ENCODE results near the gene RGS1. TPM values are rescaled to one million over a fixed set of nuclear protein-coding genes. Genes with fewer than 3 reads are reported as not detected.
A peak's percentile ranks its signal among the peaks of the same experiment; 100 is the strongest.

The RGS1 gene
- 10 to 100 TPM in 3 of 5 donors, 1 to 10 TPM in 2; 1.8 to 39.3 (median 25.1) TPM for total RNA-seq
- 10 to 100 TPM; 12.8 to 22.2 (median 13.1) TPM for polyA plus RNA-seq
- long read RNA-seq, donor 1, transcript RGS1-201 (5 exons, 1,405 nt): major isoform, 5 of 6 reads
- long read RNA-seq, donor 1, partial matches to known transcripts: 0 of 6 reads
- long read RNA-seq, donor 1, other reads (novel, unspliced or antisense): 0 of 6 reads
- long read RNA-seq, donor 2, transcript RGS1-201 (5 exons, 1,405 nt): major isoform, 13 of 13 reads
- long read RNA-seq, donor 2, partial matches to known transcripts: 0 of 13 reads
- long read RNA-seq, donor 2, other reads (novel, unspliced or antisense): 0 of 13 reads
- long read RNA-seq, donor 3: 0 reads
- long read RNA-seq, donor 4: 0 reads
- long read RNA-seq, donor 5, partial matches to known transcripts: 0 of 1 reads
- long read RNA-seq, donor 5, other reads (novel, unspliced or antisense): 0 of 1 reads
- long read RNA-seq, donor 6: 0 reads
- long read RNA-seq, donor 7, transcript RGS1-201 (5 exons, 1,405 nt): major isoform, 6 of 6 reads
- long read RNA-seq, donor 7, partial matches to known transcripts: 0 of 6 reads
- long read RNA-seq, donor 7, other reads (novel, unspliced or antisense): 0 of 6 reads
- long read RNA-seq, donor 8: 0 reads
- long read RNA-seq, donor 9, partial matches to known transcripts: 0 of 1 reads
- long read RNA-seq, donor 9, other reads (novel, unspliced or antisense): 0 of 1 reads
- long read RNA-seq, donor 10, partial matches to known transcripts: 0 of 3 reads
- long read RNA-seq, donor 10, other reads (novel, unspliced or antisense): 0 of 3 reads

GRCh38 chr1:192575499-192576189 is at the start of gene RGS1:
Gene RGS1, plus strand, starts transcription at chr1:192575773. Its CDS starts 20 bp downstream, at chr1:192575793.
- H3K4me3 ChIP-seq: peak within 1 kb of the TSS in 2 of 4 donors; percentile 3 to 31
- intact Hi-C loops (cut with DNase I; ENCODE audit: low total_unique reads): no loop called here

DNA sequence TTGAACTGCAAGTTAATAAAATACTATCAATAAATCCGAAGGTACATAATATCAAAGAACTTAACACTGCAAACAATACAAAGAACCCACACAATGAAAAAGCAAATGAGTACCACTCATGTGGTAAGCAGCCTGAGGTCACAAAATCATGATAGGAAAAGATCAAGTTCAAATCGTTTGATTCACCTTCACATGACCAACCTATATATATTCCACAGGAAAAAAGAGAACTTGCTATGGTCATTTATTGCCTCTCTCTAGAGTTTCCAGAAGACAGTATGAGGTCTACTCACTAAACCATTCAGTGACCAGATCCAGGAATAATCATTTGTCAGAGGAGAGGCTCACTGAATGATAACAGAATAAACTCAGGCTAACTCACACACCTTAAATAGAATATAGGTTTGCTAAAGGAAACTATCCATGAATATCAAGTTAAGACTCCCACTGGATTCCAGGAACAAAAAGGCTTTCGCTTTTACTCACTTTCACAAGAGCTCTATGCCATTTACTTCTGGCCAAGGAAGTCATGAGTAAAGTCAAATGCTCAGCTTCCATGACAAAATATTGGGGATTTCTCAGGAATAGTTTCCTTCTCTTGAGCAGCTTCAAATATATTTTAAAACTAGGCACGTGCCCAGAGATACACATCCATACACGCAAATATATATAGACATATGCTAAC is 48.3 kb upstream of the RGS1 start:
- Histone ChIP-seq H3K9me3 (no peaks in the 10 kb centered on the region), H3K4me1 (peaks cover 0 to 27% (median 15%) of the 10 kb centered on the region in 4 donors), H3K27ac (no peak overlapping the region), H3K4me3 (no peak overlapping the region), H3K36me3 (no peaks in the 10 kb centered on the region), H3K27me3 (no peaks in the 10 kb centered on the region)
- 73 to 85% (median 75%) methylated on average over 5 of the region's 5 CpGs for WGBS, 5 donors
- TF ChIP-seq POLR2AphosphoS5 (IDR thresholded peaks at IDR 0.05): no peak
- TF ChIP-seq EP300 (IDR thresholded peaks at IDR 0.05): no peak
- no peak for TF ChIP-seq CTCF (IDR thresholded peaks at IDR 0.05)
- no peak for TF ChIP-seq POLR2A (IDR thresholded peaks at IDR 0.05)
- DNase-seq: no peak
- intact Hi-C loops (cut with DNase I; ENCODE audit: low total_unique reads): no loop called here

More at GRCh38 chr1:192575499-192576189, at the start of gene RGS1:
- peak; percentile 56 to 75 for DNase-seq
- Histone ChIP-seq H3K27me3 (no peaks in the 10 kb centered on the region), H3K4me1 (peaks cover 0 to 34% (median 24%) of the 10 kb centered on the region in 4 donors), H3K36me3 (no peaks in the 10 kb centered on the region), H3K27ac (peak within 1 kb of the TSS in 4 of 5 donors; percentile 18 to 52 (median 22)), H3K9me3 (no peaks in the 10 kb centered on the region)
- WGBS, 5 donors: 50 to 70% (median 56%) methylated on average over 7 of the region's 7 CpGs
- no peak for TF ChIP-seq EP300 (IDR thresholded peaks at IDR 0.05)
- TF ChIP-seq POLR2AphosphoS5 (IDR thresholded peaks at IDR 0.05): peak; percentile 29 to 98 (median 93)
- TF ChIP-seq CTCF (IDR thresholded peaks at IDR 0.05): no peak
- TF ChIP-seq POLR2A (IDR thresholded peaks at IDR 0.05): peak in 1 of 4 donors; percentile 84

DNA sequence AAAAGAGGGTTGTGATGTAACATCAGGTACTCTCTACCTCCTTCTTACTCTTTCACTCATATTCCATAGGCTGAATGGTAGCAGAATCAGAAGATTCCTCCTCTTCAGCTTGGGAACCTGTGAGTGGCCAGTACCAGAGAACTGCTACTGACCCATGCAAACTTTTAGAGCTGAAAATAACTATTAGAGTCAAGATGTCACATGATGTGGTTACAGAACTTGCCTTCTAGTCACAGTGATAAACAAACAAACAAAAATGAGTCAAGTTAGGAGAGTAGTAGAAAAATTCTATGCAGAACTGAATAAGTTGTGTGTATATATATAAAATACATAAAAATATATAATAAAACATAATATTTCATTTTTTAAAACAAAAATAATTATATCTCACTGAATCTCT is 47.6 kb upstream of the RGS1 start:
- H3K27ac ChIP-seq: no peak overlapping the region
- TF ChIP-seq CTCF (IDR thresholded peaks at IDR 0.05) (no peak), POLR2A (IDR thresholded peaks at IDR 0.05) (no peak), POLR2AphosphoS5 (IDR thresholded peaks at IDR 0.05) (no peak), EP300 (IDR thresholded peaks at IDR 0.05) (no peak)
- no peaks in the 10 kb centered on the region for H3K27me3 ChIP-seq
- no peaks in the 10 kb centered on the region for H3K36me3 ChIP-seq
- H3K4me3 ChIP-seq: no peak overlapping the region
- H3K9me3 ChIP-seq: no peaks in the 10 kb centered on the region
- intact Hi-C loops (cut with DNase I; ENCODE audit: low total_unique reads): no loop called here
- peaks cover 0 to 27% (median 15%) of the 10 kb centered on the region in 4 donors for H3K4me1 ChIP-seq
- DNase-seq: no peak
